Fibroblast of peridontal ligament (primary cell): ENCODE data around the gene OR2H2.
A peak's percentile ranks its signal among the peaks of the same experiment; 100 is the strongest.

ENCODE experiments used
- DNase-seq: peaks from one replicate; pipeline ENCODE4 v3.0.0-alpha.2; 2010; ENCODE audit errors: extremely low read depth

The OR2H2 gene

DNA sequence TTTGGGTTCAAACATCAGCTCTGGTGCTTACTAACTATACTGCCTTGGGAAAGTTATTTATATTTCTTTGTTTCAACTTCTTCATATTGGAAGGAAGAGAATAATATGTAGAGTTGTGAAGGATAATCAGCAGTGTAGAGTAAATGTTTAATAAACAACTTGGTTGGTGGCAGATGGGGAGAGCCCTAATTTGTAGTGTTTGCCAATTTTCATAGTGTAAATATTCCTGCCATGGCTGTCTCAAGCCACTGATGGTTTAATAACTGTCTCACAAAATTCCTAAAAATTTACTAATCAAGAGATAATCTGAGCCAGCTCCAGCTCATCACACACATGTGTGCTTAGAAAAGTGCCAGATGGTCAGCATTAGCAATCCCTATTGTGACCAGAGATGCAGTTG is at the start of gene OR2H2:
Gene OR2H2, plus strand, starts transcription at position 301 of the 400 bp plus-strand sequence. CDS start 2,824 bp downstream, outside the sequence.
- DNase-seq = no peak

DNA sequence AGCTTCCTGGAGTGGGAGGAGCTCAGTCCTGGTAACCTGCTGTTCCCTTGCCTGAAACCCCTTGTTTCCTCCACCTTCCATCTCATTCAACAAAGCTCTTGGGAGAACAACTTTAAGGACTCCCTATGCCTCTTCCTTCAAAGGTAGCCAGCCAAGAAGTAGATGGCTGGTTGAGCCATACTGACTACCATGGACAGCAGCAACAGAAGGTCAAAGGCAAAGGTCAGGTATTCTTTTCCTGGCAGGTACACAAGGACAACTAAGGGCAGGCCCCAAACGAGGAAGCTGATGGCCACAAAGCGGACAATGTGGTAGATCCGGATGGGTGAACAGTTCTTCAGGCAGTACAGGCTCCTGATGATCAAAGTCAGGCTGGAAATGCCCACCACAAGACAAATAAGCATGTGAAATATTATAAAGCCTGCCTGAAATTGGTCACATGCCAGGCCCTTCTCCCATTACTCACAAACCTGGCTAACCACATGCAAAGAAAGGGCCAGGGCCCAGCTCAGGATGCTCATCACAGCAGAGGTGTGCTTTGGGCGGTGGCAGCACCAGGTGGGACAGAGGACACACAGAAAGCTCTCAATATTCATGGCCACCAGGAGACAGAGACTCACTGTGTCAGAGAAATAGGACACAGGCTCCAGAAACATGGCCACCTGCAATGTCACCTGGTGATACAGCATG is 47.1 kb upstream of the OR2H2 start:
- no peak for DNase-seq

DNA sequence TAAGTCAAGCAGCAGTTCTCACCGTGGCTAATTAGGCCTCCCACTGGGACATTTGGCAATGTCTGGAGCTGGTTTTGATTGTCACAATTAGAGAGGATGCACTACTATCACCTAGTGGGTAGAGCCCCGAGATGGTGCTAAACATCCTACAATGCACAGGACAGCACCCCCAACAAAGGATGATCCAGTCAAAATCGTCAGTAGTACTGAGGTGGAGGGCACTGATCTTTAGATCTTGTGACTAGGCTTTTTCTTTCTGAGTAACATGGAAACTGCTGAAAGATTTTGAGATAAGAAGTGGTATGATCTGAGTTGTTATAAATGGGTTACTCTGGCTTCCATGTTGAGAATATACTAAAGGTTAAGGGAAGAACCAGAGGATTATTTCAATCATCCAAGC is 37.3 kb upstream of the OR2H2 start:
- DNase-seq = no peak

DNA sequence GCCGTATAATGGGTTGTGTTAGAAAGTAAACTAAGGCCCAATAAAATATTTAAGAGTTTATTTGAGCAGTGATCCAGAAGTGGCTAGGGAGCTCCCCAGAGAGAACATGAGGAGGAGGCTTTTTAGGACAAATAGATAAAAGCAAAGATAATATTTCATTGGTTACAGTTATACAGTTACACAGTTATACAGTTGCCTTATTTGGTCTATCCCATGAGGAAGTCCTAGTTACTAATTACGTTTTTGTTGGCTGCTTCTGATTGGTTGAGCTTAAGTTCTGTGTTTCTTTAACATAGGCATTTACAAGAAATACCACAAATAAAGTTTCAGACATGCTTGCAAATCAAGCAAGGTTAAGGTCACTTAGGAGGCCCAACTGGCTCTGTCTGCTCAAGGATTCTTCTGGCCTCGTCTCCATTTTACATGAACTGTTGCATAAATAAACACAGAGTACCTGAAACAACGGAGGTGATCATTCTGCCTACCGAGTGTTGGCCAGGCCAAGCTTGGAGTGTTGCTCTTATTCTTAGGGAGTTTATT is 32.3 kb upstream of the OR2H2 start:
- DNase-seq = peak; percentile 78

DNA sequence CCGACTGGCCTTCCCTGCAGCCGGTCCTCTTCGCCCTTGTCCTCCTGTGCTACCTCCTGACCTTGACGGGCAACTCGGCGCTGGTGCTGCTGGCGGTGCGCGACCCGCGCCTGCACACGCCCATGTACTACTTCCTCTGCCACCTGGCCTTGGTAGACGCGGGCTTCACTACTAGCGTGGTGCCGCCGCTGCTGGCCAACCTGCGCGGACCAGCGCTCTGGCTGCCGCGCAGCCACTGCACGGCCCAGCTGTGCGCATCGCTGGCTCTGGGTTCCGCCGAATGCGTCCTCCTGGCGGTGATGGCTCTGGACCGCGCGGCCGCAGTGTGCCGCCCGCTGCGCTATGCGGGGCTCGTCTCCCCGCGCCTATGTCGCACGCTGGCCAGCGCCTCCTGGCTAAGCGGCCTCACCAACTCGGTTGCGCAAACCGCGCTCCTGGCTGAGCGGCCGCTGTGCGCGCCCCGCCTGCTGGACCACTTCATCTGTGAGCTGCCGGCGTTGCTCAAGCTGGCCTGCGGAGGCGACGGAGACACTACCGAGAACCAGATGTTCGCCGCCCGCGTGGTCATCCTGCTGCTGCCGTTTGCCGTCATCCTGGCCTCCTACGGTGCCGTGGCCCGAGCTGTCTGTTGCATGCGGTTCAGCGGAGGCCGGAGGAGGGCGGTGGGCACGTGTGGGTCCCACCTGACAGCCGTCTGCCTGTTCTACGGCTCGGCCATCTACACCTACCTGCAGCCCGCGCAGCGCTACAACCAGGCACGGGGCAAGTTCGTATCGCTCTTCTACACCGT is 31.5 kb upstream of the OR2H2 start:
- peak; percentile 39 for DNase-seq

DNA sequence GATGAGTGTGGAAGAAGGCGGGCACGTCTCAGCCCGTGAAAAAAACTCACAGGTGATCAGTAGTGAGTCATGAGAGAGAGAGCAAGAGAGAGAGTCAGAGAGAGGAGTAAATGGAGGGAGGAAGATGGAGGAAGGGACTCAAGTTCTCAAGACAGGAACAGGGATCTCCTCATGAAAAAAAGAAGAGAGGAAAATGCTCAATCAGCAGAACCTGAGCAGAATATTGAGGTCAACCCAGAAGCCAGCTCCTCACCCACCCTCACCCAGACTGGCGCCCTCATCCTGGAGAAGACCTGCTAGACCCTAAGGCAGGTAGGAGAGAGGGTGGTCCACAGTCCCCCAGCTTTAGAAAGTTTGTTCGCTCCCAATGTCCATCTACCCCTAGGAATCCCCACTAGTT is 30.2 kb upstream of the OR2H2 start:
- DNase-seq = no peak

DNA sequence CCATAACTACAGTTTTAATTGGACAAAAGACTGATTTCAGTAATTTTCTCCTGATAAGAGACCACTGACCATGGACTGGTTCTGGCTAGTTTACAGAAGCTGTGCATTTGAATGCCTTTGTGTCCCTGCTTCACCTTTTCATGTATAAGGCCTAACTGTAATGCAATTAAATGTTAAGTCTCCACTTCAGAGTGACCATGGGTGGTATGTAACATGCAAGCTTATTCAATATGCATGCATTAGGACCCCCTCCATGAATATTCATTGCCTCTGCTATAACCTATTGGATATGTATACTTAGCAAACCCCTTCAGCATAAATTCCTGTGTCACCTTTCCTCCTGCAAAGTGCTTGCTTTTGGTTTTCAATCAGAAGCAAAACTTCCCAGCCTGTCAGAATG is 27.6 kb upstream of the OR2H2 start:
- no peak for DNase-seq

DNA sequence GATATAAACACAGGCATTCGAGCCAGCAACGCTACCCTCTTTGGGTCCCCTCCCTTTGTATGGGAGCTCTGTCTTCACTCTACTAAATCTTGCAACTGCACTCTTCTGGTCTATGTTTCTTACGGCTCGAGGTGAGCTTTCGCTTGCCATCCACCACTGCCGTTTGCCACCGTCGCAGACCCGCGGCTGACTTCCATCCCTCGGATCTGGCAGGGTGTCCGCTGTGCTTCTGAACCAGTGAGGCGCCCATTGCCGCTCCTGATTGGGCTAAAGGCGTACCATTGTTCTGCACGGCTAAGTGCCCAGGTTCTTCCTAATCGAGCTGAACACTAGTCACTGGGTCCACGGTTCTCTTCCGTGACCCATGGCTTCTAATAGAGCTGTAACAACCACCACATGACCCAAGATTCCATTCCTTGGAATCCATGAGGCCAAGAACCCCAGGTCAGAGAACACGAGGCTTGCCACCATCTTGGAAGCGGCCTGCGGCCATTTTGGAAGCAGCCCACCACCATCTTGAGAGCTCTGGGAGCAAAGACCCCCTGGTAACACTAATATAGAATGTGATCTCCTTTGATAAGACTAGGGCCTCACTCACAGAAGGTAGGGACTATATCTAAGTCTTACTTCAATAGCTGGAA is 26.4 kb upstream of the OR2H2 start:
- no peak for DNase-seq

DNA sequence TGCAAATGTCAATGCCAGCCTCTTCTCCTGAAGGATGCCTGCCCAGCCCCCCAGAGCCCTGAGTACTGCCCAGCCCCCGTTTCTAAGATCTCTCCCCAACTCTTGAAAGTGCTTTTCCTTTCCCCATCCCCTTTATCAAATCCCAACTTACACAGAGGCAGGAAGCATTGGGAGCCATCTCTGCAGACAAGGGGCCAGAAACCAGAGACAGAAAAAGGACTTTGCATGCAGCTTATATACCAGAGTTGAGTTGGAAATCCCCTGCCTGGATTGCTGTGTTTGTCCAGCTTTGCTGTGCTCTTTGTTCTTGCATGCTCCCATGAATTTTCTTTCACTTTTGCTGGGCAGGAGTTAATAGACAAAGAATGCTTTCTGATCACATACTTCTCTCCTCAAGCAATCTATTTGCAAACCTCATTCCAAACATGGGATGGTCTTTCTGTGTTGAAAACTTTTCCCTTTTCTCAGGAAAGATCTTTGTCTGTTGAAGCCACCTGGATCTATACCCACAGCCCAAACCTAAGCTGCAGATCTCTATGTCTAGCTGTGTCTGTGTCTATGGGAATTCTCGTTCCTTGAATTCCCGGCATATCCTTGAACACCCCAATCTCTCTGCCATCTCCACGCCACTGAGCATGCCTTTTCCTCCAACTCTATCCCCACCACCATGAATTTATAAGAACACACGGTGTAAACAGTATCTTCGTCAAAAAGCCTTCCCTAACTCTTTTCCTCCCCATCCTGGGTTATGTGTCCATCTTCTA is 25.2 kb upstream of the OR2H2 start, which contains the start of gene UBD:
Gene UBD, minus strand, starts transcription at position 209 of the 764 bp plus-strand sequence. Its CDS starts 31 bp downstream, at position 178.
- DNase-seq = no peak

DNA sequence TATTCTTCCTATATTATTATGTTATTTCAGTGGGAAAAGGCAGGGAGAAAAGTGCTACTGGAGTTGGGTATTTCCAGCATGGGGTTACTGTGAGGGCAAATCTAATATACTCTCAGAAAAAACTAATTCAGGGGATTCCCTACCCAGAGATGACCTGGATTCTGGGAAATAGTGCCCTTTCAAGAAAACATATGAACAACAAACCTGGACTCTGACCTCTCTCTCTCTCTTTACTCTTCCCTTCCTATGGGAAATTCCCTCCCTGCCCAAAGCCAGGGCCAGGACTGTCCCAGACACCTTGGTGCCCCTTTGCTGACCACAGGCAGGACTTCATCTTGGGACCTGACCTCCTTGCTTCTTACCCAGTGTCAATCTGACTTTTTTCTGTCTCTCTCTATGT is 23.8 kb upstream of the OR2H2 start:
- no peak for DNase-seq

DNA sequence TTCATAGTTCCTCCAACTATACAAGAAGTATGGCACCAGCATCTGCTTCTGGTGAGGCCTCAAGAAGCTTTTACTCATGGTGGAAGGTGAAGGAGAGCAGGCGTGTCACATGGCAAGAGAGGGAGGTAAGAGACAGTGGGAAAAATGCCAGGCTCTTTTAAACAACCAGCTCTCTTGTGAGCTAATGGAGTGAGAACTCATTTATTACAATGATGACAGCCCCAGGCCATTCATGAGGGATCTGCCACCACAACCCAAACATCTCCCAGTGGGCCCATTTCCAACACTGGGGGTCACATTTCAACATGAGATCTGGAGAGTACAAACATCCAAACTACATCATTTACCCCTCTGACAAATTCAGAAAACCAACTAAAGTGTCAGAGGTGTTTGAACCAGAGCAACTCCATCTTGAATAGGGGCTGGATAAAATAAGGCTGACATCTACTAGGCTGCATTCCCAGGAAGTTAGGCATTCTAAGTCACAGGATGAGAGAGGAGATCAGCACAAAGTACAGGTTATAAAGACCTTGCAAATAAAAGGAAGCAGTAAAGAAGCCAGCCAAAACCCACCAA is 23.2 kb upstream of the OR2H2 start:
- no peak for DNase-seq

DNA sequence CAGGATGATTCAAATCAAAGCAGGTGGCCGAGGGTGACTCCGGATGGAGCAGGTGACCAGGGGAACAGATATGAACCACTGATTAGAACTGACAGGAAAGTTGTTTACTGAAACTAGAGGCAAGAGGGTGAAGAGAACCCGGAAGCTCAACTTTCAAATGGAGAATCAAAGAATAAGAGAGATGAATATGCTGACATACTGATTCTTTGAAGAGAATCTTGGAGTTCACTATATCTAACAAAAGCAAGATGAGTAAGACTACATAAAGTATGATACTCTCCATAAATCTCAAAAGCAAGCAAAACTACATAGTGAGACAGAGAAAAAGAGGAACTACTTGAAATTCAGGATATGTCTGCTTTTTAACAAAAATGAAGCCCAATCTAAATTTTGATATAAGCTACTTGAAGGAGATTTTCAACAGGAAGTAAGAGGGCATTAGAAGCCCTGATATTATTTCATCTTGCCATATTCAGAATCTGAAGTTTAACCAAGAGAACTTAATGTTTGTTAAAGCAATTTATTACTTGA is 21.4 kb upstream of the OR2H2 start:
- no peak for DNase-seq

DNA sequence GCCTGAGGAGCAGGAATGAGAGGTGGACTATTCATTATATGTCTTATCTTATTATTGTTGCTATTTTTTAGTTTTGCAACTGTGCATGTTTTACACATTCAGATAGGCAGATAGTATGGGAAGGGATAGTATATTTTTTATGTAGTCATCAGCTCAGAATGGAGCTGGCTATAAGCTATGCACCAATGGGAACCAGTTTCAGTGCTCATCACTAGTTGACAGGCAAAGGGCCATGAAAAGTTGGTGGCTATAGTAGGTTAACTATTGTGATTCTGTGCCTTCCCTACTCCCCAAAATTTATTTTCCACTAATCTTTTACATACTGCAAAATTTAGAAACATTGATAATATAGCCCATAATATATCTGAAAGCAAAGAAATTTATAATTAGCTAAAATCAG is 20.0 kb upstream of the OR2H2 start:
- no peak for DNase-seq

DNA sequence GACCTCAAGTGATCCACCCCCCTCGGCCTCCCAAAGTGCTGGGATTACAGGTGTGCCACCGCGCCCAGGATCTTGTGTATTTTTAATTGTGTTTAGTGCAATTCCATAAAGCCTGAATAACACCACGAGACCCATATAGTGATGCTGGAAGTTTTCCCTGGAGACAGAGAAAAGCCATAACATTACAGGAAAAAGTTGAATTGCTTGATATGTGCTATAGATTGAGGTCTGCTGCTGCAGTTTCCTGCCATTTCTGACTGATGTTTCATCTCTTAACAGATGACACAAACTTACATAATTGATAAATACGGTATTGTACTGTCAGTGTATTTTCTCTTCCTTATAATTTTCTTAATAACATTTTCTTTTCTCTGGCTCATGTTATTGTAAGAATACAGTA is 18.1 kb upstream of the OR2H2 start:
- DNase-seq = no peak

DNA sequence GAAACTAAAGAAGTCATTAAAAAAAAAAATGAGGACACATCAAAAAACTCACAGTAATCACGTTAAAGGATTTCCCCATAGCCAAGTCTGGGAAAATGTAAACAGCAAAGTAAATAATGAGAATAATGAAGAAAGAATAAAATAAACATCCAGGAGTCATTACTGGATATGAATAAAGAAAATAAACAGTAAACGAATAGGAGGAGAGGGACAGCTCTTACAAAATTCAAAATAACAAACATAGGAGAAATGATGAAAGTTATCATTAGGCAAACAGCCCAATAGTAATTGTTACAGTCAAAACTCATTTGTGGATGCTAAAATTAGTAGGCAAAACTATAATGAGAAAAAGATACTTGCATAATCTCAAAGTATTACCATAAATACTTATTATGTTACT is 17.4 kb upstream of the OR2H2 start:
- no peak for DNase-seq

DNA sequence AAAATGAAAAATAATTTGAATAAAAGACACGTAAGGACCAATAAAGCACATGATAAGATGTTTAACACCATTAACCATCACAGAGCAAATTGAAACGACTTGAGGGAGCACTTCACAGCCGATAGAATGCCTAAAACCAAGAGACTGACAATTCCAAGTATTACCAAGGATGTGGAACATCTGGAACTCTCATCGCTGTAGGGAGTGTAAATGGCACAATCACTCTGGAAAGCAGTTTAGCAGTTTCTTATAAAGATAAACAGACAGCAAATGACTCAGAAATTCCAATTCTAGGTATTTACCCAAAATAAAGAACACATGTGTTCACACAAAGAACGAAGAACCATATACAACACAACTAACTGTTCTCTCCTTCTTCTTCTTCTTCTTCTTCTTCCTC is 16.9 kb upstream of the OR2H2 start:
- peak; percentile 23 for DNase-seq

DNA sequence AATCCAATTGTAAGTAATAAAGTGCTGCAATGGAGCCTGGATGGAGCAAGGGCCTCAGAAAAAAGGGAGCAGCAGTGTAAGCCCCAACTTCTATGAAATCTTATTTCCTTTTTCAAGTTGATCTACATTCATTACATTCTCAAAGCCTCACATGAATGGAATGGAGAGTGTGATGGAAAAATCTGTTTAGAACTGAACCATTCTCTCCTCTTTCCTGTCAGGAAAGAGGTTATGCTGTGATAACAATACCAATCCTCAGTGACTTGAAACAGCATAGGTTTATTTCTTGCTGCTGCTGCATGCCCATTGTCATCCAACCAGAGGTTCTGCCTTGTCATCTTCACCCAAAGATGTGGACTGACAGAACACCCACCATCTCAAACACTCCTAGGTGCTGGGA is 8.9 kb upstream of the OR2H2 start:
- no peak for DNase-seq

DNA sequence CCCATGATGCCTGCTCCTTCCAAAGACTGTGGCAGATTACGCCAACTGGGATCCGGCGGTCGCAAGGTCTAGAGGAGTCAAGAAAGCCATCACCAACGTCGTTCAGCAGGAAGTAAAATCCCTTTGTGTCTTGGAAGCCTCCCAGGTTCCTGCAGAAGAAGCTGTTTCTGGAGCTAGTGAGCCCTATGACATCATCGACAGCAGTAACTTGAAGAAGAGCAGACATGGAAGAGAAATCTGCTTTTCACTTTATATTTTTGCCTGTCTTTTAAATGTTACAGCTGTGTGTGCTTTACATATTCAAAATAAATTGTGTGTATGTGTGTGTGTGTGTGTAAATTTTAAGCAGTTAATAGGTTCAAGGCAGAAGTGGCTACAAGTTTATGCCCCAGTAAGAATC is 7.4 kb upstream of the OR2H2 start:
- no peak for DNase-seq

DNA sequence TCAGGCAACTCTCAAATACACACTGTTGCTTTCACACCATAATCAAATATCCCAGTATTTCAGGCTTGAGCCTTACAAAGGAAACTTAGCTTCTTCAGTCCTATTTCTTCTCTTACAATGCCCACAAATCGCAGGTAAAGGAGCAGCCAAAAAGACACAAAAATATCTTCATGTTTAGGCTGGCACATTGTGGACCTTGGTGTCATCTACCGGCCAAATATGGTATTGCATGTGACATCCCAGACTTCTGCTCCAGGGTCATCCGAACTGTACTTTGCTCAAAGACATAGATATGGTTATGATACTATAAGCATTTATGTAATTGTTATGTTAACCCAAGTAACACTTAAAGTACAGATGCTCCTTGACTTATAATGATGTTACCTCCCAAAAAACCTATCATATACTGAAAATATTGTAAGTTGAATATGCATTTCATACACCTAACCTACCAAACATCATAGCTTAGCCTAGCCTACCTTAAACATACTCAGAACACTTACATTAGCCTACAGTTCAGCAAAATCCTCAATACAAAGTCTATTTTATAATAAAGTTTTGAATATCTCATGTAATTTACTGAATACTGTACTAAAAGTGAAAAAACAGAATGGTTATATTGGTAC is 4.6 kb downstream of the OR2H2 start:
- peak; percentile 65 for DNase-seq

DNA sequence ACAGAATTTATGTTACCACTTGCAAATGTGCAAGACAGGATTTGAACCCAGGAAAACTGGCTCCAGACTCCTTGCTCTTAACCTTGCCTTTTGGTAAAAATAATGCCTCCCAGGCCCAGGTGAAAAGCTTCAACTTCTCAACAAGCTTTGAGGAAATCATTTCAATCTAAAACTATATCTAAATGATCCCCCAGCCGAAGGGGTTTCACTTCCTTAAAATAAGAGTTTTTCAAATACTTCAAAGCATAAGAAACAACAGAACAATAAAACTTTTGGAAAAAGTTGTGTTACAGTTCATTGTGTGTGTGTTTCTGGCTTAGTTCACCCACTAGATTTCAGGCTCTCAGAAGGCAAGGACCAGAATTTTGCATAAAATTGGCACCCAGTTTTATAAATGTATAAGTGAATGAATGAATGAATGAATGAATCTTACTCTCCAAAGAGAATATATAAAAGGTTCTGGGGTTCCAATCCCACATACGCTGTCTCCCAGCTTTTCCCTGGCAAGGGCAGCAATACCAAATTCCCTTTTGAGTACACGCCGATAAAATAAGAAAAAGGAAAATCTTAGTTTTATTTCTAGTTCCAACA is 5.4 kb downstream of the OR2H2 start:
- DNase-seq = no peak
